Body of pancreas (tissue), 4 donors: ENCODE results near the gene SETD7. TPM values are rescaled to one million over a fixed set of nuclear protein-coding genes. Genes with fewer than 3 reads are reported as not detected.

Experiments
- ATAC-seq: fragments of 150-250 bp; one replicate; pipeline ENCODE4 v1.9.1; 2016
- DNase-seq, 4 donors: peaks; one replicate each; pipeline ENCODE4 v3.0.0-alpha.2; 2019
- H3K27ac ChIP-seq, 4 donors: fragments of 200-600 bp; sonication (generic); 1 replicate in 3 of 4; 2 replicates in 1 of 4; pipeline versions ENCODE4 v1.5.1 to v1.6.1; 2016 to 2019; ENCODE audit warnings: mild to moderate bottlenecking in 1 of 4, mixed read lengths in 1 of 4, moderate library complexity in 1 of 4
- H3K27me3 ChIP-seq, 2 donors: fragments of 200-600 bp; sonication (generic); one replicate each; pipeline ENCODE4 v1.6.0; 2016; ENCODE audit warnings: mild to moderate bottlenecking in 1 of 2
- H3K36me3 ChIP-seq, 2 donors: fragments of 200-600 bp; sonication (generic); replicated peaks in 1 of 2; 2 replicates each; pipeline ENCODE4 v1.5.1; 2016; ENCODE audit warnings: low read depth in 2 of 2; ENCODE audit not compliant: insufficient read depth in 1 of 2
- H3K4me1 ChIP-seq: fragments of 200-600 bp; sonication (generic); one replicate; pipeline ENCODE4 v1.6.0; 2016
- H3K4me3 ChIP-seq, 2 donors: fragments of 200-600 bp; sonication (generic); 1 replicate in 1 of 2; 2 replicates in 1 of 2; pipeline ENCODE4 v1.5.1; 2016 to 2019
- H3K9me3 ChIP-seq, 3 donors: fragments of 200-600 bp; sonication (generic); 1 replicate in 2 of 3; 2 replicates in 1 of 3; pipeline ENCODE4 v1.5.1; 2016
- POLR2A ChIP-seq, 3 donors: fragments of 450-650 bp; IDR thresholded peaks; one replicate each; pipeline ENCODE4 v1.6.1; 2016; ENCODE audit warnings: antibody characterized with exemption in 3 of 3, mild to moderate bottlenecking in 2 of 3
- WGBS, 2 donors: methylation state at CpG; one replicate each; pipeline ENCODE4 v1.1.5; 2017; 5-methylcytosine and 5-hydroxymethylcytosine counted together
- intact Hi-C: fragments of 100-400 bp; cut with DNase I; formaldehyde crosslinking; loops from one replicate; pipeline ENCODE4 v1.15.1; 2023
- total RNA-seq, 2 donors: library from RNA; depleted of rRNA; stranded (reverse); fragments of >200 nt; gene quantifications; one replicate each; pipeline ENCODE4 v1.1.0, GENCODE V29; 2016
- TF ChIP-seq, protein P1 (sequence below), 7 experiments: fragments of 450-650 bp in 4 of 7; fragments of 200-600 bp in 3 of 7; sonication (generic) in 3 of 7; IDR thresholded peaks; one replicate each; pipeline ENCODE4 v1.5.1; 2016 to 2019; ENCODE audit warnings: antibody characterized with exemption in 7 of 7

Gene SETD7
- total RNA-seq, 2 donors from 2014 or later, result 21.8 to 34.8 TPM

DNA sequence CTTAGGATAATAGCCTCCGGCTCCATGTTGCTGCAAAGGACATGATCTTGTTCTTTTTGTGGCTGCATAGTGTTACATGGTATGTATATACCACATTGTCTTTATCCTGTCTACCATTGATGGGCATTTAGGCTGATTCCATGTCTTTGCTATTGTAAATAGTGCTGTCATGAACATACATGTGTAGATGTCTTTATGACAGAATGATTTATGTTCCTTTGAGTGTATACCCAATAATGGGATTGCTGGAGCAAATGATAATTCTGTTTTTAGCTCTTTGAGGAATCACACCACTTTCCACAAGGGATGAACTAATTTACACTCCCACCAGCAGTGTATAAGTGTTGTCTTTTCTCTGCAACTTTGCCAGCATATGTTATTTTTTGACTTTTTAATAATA lies 97.5 kb downstream of the SETD7 start:
- H3K27ac ChIP-seq, result peak overlapping the region in 1 of 4 donors; percentile 95
- WGBS, 2 donors, result 28 to 54% methylated on average over 1 of the region's 1 CpG
- peaks cover 48% of the 10 kb centered on the region for H3K4me1 ChIP-seq
- no peaks in the 10 kb centered on the region for H3K36me3 ChIP-seq
- TF ChIP-seq, protein P1, sequence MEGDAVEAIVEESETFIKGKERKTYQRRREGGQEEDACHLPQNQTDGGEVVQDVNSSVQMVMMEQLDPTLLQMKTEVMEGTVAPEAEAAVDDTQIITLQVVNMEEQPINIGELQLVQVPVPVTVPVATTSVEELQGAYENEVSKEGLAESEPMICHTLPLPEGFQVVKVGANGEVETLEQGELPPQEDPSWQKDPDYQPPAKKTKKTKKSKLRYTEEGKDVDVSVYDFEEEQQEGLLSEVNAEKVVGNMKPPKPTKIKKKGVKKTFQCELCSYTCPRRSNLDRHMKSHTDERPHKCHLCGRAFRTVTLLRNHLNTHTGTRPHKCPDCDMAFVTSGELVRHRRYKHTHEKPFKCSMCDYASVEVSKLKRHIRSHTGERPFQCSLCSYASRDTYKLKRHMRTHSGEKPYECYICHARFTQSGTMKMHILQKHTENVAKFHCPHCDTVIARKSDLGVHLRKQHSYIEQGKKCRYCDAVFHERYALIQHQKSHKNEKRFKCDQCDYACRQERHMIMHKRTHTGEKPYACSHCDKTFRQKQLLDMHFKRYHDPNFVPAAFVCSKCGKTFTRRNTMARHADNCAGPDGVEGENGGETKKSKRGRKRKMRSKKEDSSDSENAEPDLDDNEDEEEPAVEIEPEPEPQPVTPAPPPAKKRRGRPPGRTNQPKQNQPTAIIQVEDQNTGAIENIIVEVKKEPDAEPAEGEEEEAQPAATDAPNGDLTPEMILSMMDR (IDR thresholded peaks at IDR 0.05), result no peak
- no peak for TF ChIP-seq POLR2A (IDR thresholded peaks at IDR 0.05)
- H3K9me3 ChIP-seq, result no peaks in the 10 kb centered on the region
- intact Hi-C loops, result no loop called here
- H3K4me3 ChIP-seq, result no peak overlapping the region
- no peak for DNase-seq
- ATAC-seq, result no peak
- no peaks in the 10 kb centered on the region for H3K27me3 ChIP-seq

DNA sequence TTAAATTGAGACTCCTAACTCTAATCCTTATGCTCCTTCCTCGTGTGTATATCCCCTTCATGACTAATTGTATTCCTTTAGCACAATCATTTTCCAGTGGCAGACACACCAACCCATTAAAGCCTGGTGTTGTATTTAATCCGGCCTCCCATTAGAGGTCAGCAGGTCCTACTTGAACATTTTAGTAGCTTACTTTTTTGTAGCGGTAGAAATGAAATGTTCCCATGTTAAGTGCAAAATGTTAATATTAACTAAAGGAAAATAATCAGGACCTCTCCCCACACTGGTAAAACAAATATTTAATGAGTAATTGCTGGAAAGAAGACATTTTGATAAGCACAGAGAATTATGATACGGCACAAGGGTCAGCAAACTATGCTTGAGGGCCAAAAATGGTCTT lies 98.7 kb downstream of the SETD7 start:
- DNase-seq, result peak in 1 of 4 donors; percentile 45
- Histone ChIP-seq H3K27ac (peak overlapping the region in 3 of 4 donors; percentile 48 to 95 (median 49)), H3K9me3 (no peaks in the 10 kb centered on the region), H3K36me3 (no peaks in the 10 kb centered on the region), H3K27me3 (no peaks in the 10 kb centered on the region), H3K4me3 (no peak overlapping the region), H3K4me1 (peaks cover 53% of the 10 kb centered on the region)
- intact Hi-C loops, result no loop called here
- ATAC-seq, result no peak
- WGBS, 2 donors, result 17 to 26% methylated on average over 4 of the region's 4 CpGs
- TF ChIP-seq, protein P1 (IDR thresholded peaks at IDR 0.05), result peak in 1 of 7 experiments; percentile 25
- no peak for TF ChIP-seq POLR2A (IDR thresholded peaks at IDR 0.05)

DNA sequence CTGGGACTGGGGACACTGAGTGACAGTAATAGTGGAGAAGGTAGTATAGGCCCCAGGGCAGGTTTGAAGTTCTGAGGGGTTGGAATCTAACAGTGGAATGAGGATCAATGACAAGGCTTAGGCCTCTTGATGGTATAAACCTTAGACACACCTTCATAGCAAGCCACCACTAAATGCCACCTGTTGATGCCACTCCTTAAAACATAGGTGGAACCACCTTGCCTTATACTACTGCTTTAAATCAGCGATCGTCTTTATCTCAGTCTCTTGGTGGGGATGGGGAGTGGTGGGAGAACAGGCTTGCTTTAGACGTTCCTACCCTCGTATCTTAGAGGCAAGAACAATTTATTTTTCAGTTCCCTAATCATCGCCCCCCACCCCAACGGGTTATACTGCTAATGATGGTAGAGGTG lies 100.9 kb downstream of the SETD7 start:
- WGBS, 2 donors, result 14 to 15% methylated on average over 6 of the region's 6 CpGs
- Histone ChIP-seq H3K4me1 (peaks cover 55% of the 10 kb centered on the region), H3K9me3 (no peaks in the 10 kb centered on the region), H3K4me3 (peak overlapping the region; percentile 63 to 68), H3K27ac (peak overlapping the region; percentile 49 to 99 (median 96)), H3K27me3 (no peaks in the 10 kb centered on the region), H3K36me3 (no peaks in the 10 kb centered on the region)
- DNase-seq (no peak), ATAC-seq (no peak)
- intact Hi-C loops, result no loop called here
- no peak for TF ChIP-seq POLR2A (IDR thresholded peaks at IDR 0.05)
- TF ChIP-seq, protein P1 (IDR thresholded peaks at IDR 0.05), result no peak

DNA sequence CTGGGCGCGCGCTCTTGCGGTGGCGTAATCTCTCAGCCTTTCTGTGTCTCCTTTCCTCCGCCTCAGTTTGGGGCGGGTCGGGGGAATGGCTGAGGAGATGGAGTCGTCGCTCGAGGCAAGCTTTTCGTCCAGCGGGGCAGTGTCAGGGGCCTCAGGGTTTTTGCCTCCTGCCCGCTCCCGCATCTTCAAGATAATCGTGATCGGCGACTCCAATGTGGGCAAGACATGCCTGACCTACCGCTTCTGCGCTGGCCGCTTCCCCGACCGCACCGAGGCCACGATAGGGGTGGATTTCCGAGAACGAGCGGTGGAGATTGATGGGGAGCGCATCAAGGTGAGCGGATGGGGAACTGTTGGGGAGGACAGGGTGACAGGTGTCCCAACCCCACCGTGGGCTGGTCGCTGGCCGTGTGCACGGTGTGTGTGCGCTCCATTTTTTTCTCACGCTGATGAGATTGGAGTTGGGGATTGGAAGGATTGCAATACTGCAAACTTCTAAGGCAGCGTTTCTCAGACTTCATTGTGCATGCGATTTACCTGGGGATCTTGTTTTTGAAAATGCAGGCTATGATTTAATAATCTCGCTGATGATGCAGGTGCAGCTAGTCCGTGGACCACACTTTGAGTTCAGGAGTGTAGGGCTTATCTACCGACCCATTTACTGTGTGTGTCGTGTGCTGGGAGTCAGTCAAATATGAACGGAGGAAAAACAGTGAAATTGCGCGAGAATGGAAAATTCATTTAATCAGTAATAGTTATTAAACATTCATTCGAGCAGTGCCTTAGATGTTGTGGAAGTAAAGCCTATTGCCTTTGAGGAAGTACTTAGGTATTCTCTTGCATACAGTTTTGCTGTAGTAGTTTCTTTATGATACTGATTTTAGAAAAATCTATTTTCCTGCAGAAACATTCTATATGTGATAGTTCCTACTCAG lies 101.6 kb downstream of the SETD7 start, which contains the start of gene RAB33B:
Gene RAB33B (plus strand): TSS at position 11 of the 935 bp plus-strand sequence. CDS start 75 bp downstream, at position 86.
- Histone ChIP-seq H3K4me1 (peaks cover 51% of the 10 kb centered on the region), H3K27me3 (no peaks in the 10 kb centered on the region), H3K36me3 (no peaks in the 10 kb centered on the region), H3K27ac (peak within 1 kb of the TSS; percentile 95 to 99 (median 97)), H3K4me3 (peak within 1 kb of the TSS; percentile 68), H3K9me3 (no peaks in the 10 kb centered on the region)
- peak; percentile 3 for ATAC-seq
- peak; percentile 87 to 97 (median 94) for TF ChIP-seq POLR2A (IDR thresholded peaks at IDR 0.05)
- TF ChIP-seq, protein P1 (IDR thresholded peaks at IDR 0.05), result no peak
- 0 to 1% methylated on average over 22 to 46 of the region's 46 CpGs for WGBS, 2 donors
- DNase-seq, result peak in 1 of 4 donors; percentile 34
- intact Hi-C loops, result no loop called here
